ENCODE data around the gene MARCHF5. TPM values are rescaled to one million over a fixed set of nuclear protein-coding genes. Genes with fewer than 3 reads are reported as not detected.

MARCHF5 gene
- total RNA-seq, 1 experiment from 2014 or later, result 59.1 TPM

DNA sequence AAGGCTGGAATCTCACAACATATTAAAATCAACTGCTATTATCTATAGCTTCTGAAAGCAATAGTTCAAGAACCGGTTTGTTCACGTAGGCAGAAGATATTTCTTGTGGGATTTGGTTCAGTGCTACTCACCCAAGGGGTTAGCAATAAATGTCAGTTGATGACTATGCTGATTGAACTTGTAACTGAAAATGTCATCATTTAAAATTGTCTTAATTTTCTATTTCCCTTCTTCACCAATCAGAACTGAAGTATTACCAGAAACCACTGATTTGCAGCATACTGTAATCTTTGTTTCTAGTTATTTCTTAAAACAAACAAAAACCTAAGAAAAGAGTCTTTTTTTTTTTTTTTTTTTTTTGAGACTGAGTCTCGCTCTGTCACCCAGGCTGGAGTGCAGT is 46.2 kb upstream of the MARCHF5 start:
- Histone ChIP-seq H3K27ac (ENCODE audit: low read depth, low read length) (no peak overlapping the region), H3K9me3 (ENCODE audit: control insufficient read depth in 1 of 2, insufficient read depth in 1 of 2, low read depth in 1 of 2, low read length in 2 of 2) (no peaks in the 10 kb centered on the region), H3K79me2 (ENCODE audit: insufficient read depth, low read length) (no peaks in the 10 kb centered on the region), H3K4me2 (ENCODE audit: low read length) (no peak overlapping the region), H3K4me3 (replicated peaks in 1 of 2; ENCODE audit: low read depth in 1 of 2, low read length in 2 of 2) (no peak overlapping the region), H4K20me1 (ENCODE audit: insufficient read depth) (no peaks in the 10 kb centered on the region), H3K36me3 (ENCODE audit: control insufficient read depth in 1 of 2, insufficient read depth in 2 of 2, low read length in 2 of 2) (no peaks in the 10 kb centered on the region), H3K9me2 (ENCODE audit: insufficient read depth) (no peaks in the 10 kb centered on the region), H3K4me1 (ENCODE audit: control insufficient read depth in 1 of 2, insufficient read depth in 2 of 2, low read length in 2 of 2) (peaks cover 8 to 27% of the 10 kb centered on the region in 2 experiments; a peak in 3 of 4 replicates), H3K27me3 (ENCODE audit: insufficient read depth, low read length) (no peaks in the 10 kb centered on the region), H2AFZ (ENCODE audit: low read depth, low read length, poor library complexity, severe bottlenecking) (no peak overlapping the region), H3K9ac (ENCODE audit: low read length) (no peak overlapping the region)
- ChIA-PET POLR2A (no interaction called here), RAD21 (ENCODE audit: low non-redundant PET in 1 of 2, low total read pairs in 2 of 2, uncharacterized antibody in 2 of 2, unreplicated experiment in 2 of 2) (no interaction called here), CTCF (no interaction called here)
- no TSS peak for BruUV-seq (replicated peaks)
- ATAC-seq (no peak), DNase-seq (ENCODE audit: low read depth, low spot score) (no peak)
- intact Hi-C loops (cut with micrococcal nuclease), result no loop called here
- TF ChIP-seq REST (IDR thresholded peaks at IDR 0.05; ENCODE audit: low read depth), result no peak
- no peak for TF ChIP-seq CBX3 (IDR thresholded peaks at IDR 0.05; ENCODE audit: low read depth)

DNA sequence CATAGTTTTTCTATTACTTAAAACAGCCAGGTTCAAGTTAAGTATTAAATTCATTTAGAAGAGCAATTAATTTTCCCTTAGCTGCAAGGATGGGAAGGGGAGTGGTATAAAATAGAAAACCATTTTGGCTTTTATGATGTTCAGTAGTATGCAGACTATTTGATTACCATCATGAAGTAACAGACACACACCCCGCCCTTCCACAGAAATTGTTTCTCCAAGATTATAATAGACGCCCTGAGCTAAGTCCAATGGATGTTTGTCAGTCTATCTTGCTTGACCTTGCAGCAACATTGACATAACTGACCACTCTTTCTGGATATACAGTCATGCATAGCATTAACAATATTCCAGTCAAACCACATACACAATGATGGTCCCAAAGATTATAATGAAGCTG is 42.4 kb upstream of the MARCHF5 start:
- Histone ChIP-seq H4K20me1 (ENCODE audit: insufficient read depth) (no peaks in the 10 kb centered on the region), H3K27ac (ENCODE audit: low read depth, low read length) (no peak overlapping the region), H3K4me3 (replicated peaks in 1 of 2; ENCODE audit: low read depth in 1 of 2, low read length in 2 of 2) (no peak overlapping the region), H3K4me2 (ENCODE audit: low read length) (no peak overlapping the region), H3K4me1 (ENCODE audit: control insufficient read depth in 1 of 2, insufficient read depth in 2 of 2, low read length in 2 of 2) (peaks cover 3 to 4% of the 10 kb centered on the region in 2 experiments; a peak in 3 of 4 replicates), H3K79me2 (ENCODE audit: insufficient read depth, low read length) (no peaks in the 10 kb centered on the region), H3K36me3 (ENCODE audit: control insufficient read depth in 1 of 2, insufficient read depth in 2 of 2, low read length in 2 of 2) (no peaks in the 10 kb centered on the region), H3K9ac (ENCODE audit: low read length) (no peak overlapping the region), H3K9me2 (ENCODE audit: insufficient read depth) (no peaks in the 10 kb centered on the region), H2AFZ (ENCODE audit: low read depth, low read length, poor library complexity, severe bottlenecking) (no peak overlapping the region), H3K9me3 (ENCODE audit: control insufficient read depth in 1 of 2, insufficient read depth in 1 of 2, low read depth in 1 of 2, low read length in 2 of 2) (no peaks in the 10 kb centered on the region), H3K27me3 (ENCODE audit: insufficient read depth, low read length) (no peaks in the 10 kb centered on the region)
- ChIA-PET RAD21 (ENCODE audit: low non-redundant PET in 1 of 2, low total read pairs in 2 of 2, uncharacterized antibody in 2 of 2, unreplicated experiment in 2 of 2) (no interaction called here), CTCF (no interaction called here), POLR2A (no interaction called here)
- ATAC-seq (no peak), DNase-seq (ENCODE audit: low read depth, low spot score) (no peak)
- intact Hi-C loops (cut with micrococcal nuclease), result no loop called here
- no TSS peak for BruUV-seq (replicated peaks)
- no peak for TF ChIP-seq EZH2phosphoT487 (IDR thresholded peaks at IDR 0.05; ENCODE audit: borderline replicate concordance)
- no peak for TF ChIP-seq FOSL1 (IDR thresholded peaks at IDR 0.05; ENCODE audit: low read depth)
- no peak for TF ChIP-seq ZNF274 (IDR thresholded peaks at IDR 0.05; ENCODE audit: low read depth, low read length)
- TF ChIP-seq REST (IDR thresholded peaks at IDR 0.05; ENCODE audit: low read depth), result no peak
- TF ChIP-seq EGR1 (IDR thresholded peaks at IDR 0.05; ENCODE audit: low read depth), result no peak
- TF ChIP-seq SIN3A (IDR thresholded peaks at IDR 0.05; ENCODE audit: low read depth), result no peak
- TF ChIP-seq EZH2 (IDR thresholded peaks at IDR 0.05), result no peak
- TF ChIP-seq YY1 (IDR thresholded peaks at IDR 0.05; ENCODE audit: extremely low read depth, insufficient replicate concordance, low read depth, low read length), result no peak
- TF ChIP-seq CTCF (IDR thresholded peaks at IDR 0.05 in 2 of 3, conservative IDR thresholded peaks at IDR 0.05 in 1 of 3; ENCODE audit: borderline replicate concordance in 1 of 3, insufficient read depth in 1 of 3, low read depth in 2 of 3, low read length in 2 of 3), result no peak
- no peak for TF ChIP-seq ZFX (IDR thresholded peaks at IDR 0.05)
- no peak for TF ChIP-seq SRF (IDR thresholded peaks at IDR 0.05; ENCODE audit: low read depth)
